Fibroblast of pulmonary artery (primary cell): ENCODE data around the gene MIS18A.
"Not testable (repeated sequence)": the region's sequence is repeated elsewhere in the genome, so short reads cannot be mapped to it uniquely, and the experiment has no call there.

Source experiments
- DNase-seq: peaks from one replicate; pipeline ENCODE4 v3.0.0-alpha.2; 2010; ENCODE audit warnings: low read depth
- H3K4me3 ChIP-seq: replicated peaks from 2 replicates; pipeline ENCODE4 v1.5.1; 2011; ENCODE audit warnings: low read depth, mild to moderate bottlenecking, control low read depth, low read length, moderate library complexity
- CTCF ChIP-seq: IDR thresholded peaks from 2 replicates; pipeline ENCODE4 v1.5.1; 2011; ENCODE audit warnings: mild to moderate bottlenecking, control low read depth, low read length, inconsistent platforms; ENCODE audit errors: missing control alignments

Gene MIS18A

DNA sequence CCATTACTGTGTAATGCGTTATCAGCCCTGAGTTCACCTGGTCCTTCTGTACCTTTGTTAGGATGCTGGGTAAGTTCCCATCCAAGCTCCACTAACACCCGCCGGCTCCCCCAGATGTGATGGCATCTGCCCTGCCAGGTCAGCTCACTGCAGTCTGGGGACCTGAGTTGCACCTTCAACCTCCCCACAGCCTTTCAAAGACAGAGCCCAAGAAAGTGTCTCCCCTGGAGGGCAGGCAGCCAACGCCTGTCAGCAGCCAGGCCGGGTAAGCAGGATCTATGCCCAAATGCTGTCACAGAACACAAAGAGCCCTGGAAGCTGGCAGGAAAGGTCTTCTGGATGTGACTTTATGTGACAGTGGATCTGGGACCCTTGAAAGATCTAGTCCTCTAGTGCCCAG is 33.5 kb upstream of the MIS18A start:
- no peak overlapping the region for H3K4me3 ChIP-seq
- TF ChIP-seq CTCF, result no peak
- DNase-seq, result no peak

DNA sequence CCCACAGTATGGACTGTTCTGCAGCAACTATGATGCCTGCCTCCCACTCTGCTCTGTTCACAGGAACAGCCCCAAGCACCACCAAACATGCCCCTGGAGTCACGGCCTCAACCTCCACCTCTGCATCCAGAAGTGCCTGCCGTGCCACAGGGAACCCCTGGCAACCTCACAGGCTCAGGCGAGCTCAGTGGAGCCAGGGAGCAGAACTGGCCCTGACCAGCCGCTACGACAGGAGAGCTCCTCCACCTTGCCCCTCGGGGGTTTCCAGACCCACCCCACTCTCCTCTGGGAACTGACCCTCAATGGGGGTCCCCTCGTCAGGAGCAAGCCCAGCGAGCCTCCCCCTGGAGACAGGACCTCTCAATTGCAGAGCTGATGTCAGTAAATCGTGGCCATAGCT is 32.8 kb upstream of the MIS18A start:
- no peak for TF ChIP-seq CTCF
- H3K4me3 ChIP-seq, result no peak overlapping the region
- no peak for DNase-seq

DNA sequence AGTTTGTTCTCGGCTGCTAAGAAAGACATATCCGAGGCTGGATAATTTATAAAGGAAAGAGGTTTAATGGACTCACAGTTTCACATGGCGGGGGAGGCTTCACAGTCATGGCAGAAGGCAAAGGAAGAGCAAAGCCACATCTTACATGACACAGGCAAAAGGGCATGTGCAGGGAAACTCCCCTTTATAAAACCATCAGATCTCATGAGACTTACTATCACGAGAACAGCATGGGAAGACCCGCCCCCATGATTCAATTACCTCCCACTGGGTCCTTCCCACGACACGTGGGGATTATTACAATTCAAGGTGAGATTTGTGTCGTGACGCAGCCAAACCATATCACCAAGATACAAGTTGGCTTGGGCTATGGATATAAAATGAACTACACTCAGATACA is 32.1 kb upstream of the MIS18A start:
- not testable (repeated sequence) for H3K4me3 ChIP-seq, DNase-seq

- DNase-seq, result no peak
- no peak overlapping the region for H3K4me3 ChIP-seq
- TF ChIP-seq CTCF, result no peak
Measured at GRCh38 chr21:32309906-32310460, 31.1 kb upstream of the MIS18A start.

DNA sequence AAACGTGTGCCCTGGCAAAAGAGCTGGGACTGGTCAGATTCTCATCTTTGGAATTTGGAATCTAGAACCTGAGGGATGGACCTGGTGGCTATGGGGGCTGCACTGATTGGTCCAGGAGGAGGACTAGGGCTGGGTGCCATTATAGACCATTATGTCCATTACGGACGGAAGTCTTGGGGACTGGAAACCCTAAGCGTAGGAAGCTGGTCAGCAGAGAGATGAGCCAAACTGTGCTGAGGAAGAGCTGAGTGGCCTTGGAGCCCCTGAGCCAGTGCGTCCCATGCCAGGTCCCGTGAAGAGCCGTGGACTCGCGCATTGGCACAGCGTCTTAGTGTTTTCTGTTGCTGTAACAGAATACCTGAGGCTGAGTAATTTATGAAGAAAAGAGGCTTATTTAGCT is 29.8 kb upstream of the MIS18A start:
- no peak for TF ChIP-seq CTCF
- no peak for DNase-seq
- no peak overlapping the region for H3K4me3 ChIP-seq

- H3K4me3 ChIP-seq, result no peak overlapping the region
- peak; percentile 37 for DNase-seq
- no peak for TF ChIP-seq CTCF
Measured at GRCh38 chr21:32307706-32308105, 28.9 kb upstream of the MIS18A start.

GRCh38 chr21:32306021-32306780 is 27.4 kb upstream of the MIS18A start:
- peak; percentile 26 for TF ChIP-seq CTCF
- no peak for DNase-seq
- H3K4me3 ChIP-seq, result no peak overlapping the region
